ENCODE data around the gene TPK1.

DNA sequence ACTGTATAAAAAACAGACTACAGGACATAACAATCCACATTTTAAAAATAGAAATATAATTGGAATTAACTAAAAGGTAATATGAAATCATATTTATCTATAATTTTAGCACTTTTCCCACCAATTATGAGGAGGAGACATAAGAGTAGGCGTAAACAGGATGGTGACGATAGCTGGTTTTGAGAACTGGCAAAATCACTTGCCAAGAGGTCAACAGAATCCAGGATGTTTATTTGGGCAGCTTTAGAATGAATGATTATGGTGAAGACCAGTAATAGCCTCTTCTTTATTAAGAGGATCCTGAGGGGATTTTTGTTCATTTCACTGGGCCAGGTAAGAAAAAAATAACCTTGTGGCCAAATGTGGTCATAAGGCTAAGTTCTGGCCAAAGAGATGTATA, 67.2 kb downstream of the TPK1 start:
- TF ChIP-seq, protein P1, sequence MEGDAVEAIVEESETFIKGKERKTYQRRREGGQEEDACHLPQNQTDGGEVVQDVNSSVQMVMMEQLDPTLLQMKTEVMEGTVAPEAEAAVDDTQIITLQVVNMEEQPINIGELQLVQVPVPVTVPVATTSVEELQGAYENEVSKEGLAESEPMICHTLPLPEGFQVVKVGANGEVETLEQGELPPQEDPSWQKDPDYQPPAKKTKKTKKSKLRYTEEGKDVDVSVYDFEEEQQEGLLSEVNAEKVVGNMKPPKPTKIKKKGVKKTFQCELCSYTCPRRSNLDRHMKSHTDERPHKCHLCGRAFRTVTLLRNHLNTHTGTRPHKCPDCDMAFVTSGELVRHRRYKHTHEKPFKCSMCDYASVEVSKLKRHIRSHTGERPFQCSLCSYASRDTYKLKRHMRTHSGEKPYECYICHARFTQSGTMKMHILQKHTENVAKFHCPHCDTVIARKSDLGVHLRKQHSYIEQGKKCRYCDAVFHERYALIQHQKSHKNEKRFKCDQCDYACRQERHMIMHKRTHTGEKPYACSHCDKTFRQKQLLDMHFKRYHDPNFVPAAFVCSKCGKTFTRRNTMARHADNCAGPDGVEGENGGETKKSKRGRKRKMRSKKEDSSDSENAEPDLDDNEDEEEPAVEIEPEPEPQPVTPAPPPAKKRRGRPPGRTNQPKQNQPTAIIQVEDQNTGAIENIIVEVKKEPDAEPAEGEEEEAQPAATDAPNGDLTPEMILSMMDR (IDR thresholded peaks at IDR 0.05), result no peak
- TF ChIP-seq POLR2A (IDR thresholded peaks at IDR 0.05), result no peak

Data from gastroesophageal sphincter (tissue), 3 donors.